Measurements from ENCODE around the gene MRPL49.

GRCh38 chr11:65096926-65097325, 25.2 kb upstream of the MRPL49 start:
- no peak for TF ChIP-seq BHLHE40 (IDR thresholded peaks at IDR 0.05; ENCODE audit: borderline replicate concordance)
- TF ChIP-seq FOXM1 (IDR thresholded peaks at IDR 0.05; ENCODE audit: borderline replicate concordance) = no peak
- no peak for TF ChIP-seq ZNF384 (IDR thresholded peaks at IDR 0.05)
- no peak for TF ChIP-seq PKNOX1 (IDR thresholded peaks at IDR 0.05)
- no peak for TF ChIP-seq NFRKB (IDR thresholded peaks at IDR 0.05)
- no peak for TF ChIP-seq TARDBP (IDR thresholded peaks at IDR 0.05)
- TF ChIP-seq FOXA1 (IDR thresholded peaks at IDR 0.05) = no peak
